SW480 (cell line): Measurements from ENCODE around the gene TAS2R41.
A peak's percentile ranks its signal among the peaks of the same experiment; 100 is the strongest.

Experiments used
- DNase-seq: peaks from one replicate; pipeline ENCODE4 v3.0.0-alpha.2; 2016; ENCODE audit warnings: low spot score

TAS2R41 gene

GRCh38 chr7:143493751-143494150 lies 16.1 kb downstream of the TAS2R41 start:
- no peak for DNase-seq

- no peak for DNase-seq
Measured at GRCh38 chr7:143494622-143495021, 16.9 kb downstream of the TAS2R41 start.

- no peak for DNase-seq
Measured at GRCh38 chr7:143495851-143496250, 18.2 kb downstream of the TAS2R41 start.

GRCh38 chr7:143496263-143496662 lies 18.6 kb downstream of the TAS2R41 start:
- DNase-seq = no peak

GRCh38 chr7:143497008-143497795 lies 19.5 kb downstream of the TAS2R41 start:
- DNase-seq = no peak

- no peak for DNase-seq
Measured at GRCh38 chr7:143499246-143499645, 21.6 kb downstream of the TAS2R41 start.

- no peak for DNase-seq
Measured at GRCh38 chr7:143499743-143500348, 22.2 kb downstream of the TAS2R41 start.

GRCh38 chr7:143503261-143503660 lies 25.6 kb downstream of the TAS2R41 start:
- no peak for DNase-seq

- DNase-seq = no peak
Measured at GRCh38 chr7:143504215-143504936, 26.7 kb downstream of the TAS2R41 start.

GRCh38 chr7:143504937-143505297 lies 27.2 kb downstream of the TAS2R41 start:
- no peak for DNase-seq

GRCh38 chr7:143505838-143506237 lies 28.2 kb downstream of the TAS2R41 start:
- DNase-seq = no peak

- DNase-seq = no peak
Measured at GRCh38 chr7:143507094-143507518, 29.4 kb downstream of the TAS2R41 start.

- no peak for DNase-seq
Measured at GRCh38 chr7:143507534-143508055, 29.9 kb downstream of the TAS2R41 start.

- DNase-seq = no peak
Measured at GRCh38 chr7:143510854-143511592, 33.4 kb downstream of the TAS2R41 start.

- DNase-seq = no peak
Measured at GRCh38 chr7:143511593-143512047, 33.9 kb downstream of the TAS2R41 start.

GRCh38 chr7:143512488-143513340 lies 35.0 kb downstream of the TAS2R41 start:
- DNase-seq = no peak

GRCh38 chr7:143514487-143514886 lies 36.8 kb downstream of the TAS2R41 start:
- DNase-seq = no peak

- DNase-seq = no peak
Measured at GRCh38 chr7:143514995-143515735, 37.5 kb downstream of the TAS2R41 start.

- no peak for DNase-seq
Measured at GRCh38 chr7:143516981-143517380, 39.3 kb downstream of the TAS2R41 start.

- DNase-seq = peak; percentile 16
Measured at GRCh38 chr7:143518521-143518920, 40.8 kb downstream of the TAS2R41 start.
